H1 (cell line): Measurements from ENCODE around the gene MST1R. TPM values are rescaled to one million over a fixed set of nuclear protein-coding genes. Genes with fewer than 3 reads are reported as not detected.

Experiments
- CTCF ChIA-PET: fragments of 300-600 bp; sonication (Branson Sonifier 250); formaldehyde crosslinking; loops from one replicate; lab custom pipeline; 2021; ENCODE audit not compliant: partially characterized antibody; lab: Charles Lee
- POLR2A ChIA-PET: fragments of 300-600 bp; sonication (Branson Sonifier 250); formaldehyde crosslinking; loops from one replicate; lab custom pipeline; 2021; ENCODE audit warnings: inconsistent platforms; ENCODE audit not compliant: partially characterized antibody; lab: Charles Lee
- DNase-seq, 2 experiments: peaks; one replicate each; pipeline versions ENCODE4 v3.0.0 to v3.0.0-alpha.2; 2010 to 2022; ENCODE audit warnings: low spot score in 2 of 2, low read depth in 1 of 2, mixed read lengths in 1 of 2
- FAIRE-seq: peaks from 2 replicates; lab custom pipeline; 2011; peaks lifted over from hg19 to GRCh38; lab: Jason Lieb, UNC
- H2AFZ ChIP-seq: 2 replicates; pipeline ENCODE4 v1.8.1; 2012; ENCODE audit warnings: low read length, inconsistent platforms
- H2AK5ac ChIP-seq: 2 replicates; pipeline ENCODE4 v1.6.1; 2013; ENCODE audit warnings: low read depth, low read length
- H2BK120ac ChIP-seq: replicated peaks from 2 replicates; pipeline ENCODE3; 2013; ENCODE audit warnings: low read depth, low read length, inconsistent platforms
- H2BK12ac ChIP-seq: 2 replicates; pipeline ENCODE4 v1.6.1; 2013; ENCODE audit warnings: low read depth, low read length
- H2BK15ac ChIP-seq: 2 replicates; pipeline ENCODE4 v1.6.1; 2013; ENCODE audit warnings: low read length
- H2BK20ac ChIP-seq: 2 replicates; pipeline ENCODE4 v1.6.1; 2013; ENCODE audit warnings: low read length
- H2BK5ac ChIP-seq: 2 replicates; pipeline ENCODE4 v1.6.1; 2013; ENCODE audit warnings: low read depth, low read length
- H3K14ac ChIP-seq: 2 replicates; pipeline ENCODE4 v1.6.1; 2013; ENCODE audit warnings: inconsistent platforms; ENCODE audit not compliant: insufficient read length
- H3K18ac ChIP-seq: 2 replicates; pipeline ENCODE4 v1.6.1; 2013; ENCODE audit warnings: low read length; ENCODE audit errors: extremely low read depth
- H3K23ac ChIP-seq: 2 replicates; pipeline ENCODE4 v1.6.1; 2013; ENCODE audit warnings: inconsistent platforms; ENCODE audit not compliant: insufficient read length
- H3K23me2 ChIP-seq: 2 replicates; pipeline ENCODE4 v1.6.1; 2013; ENCODE audit warnings: low read depth, low read length
- H3K27ac ChIP-seq: 2 replicates; pipeline ENCODE4 v1.6.1; 2011; ENCODE audit warnings: low read depth, low read length, inconsistent platforms
- H3K27me3 ChIP-seq, 4 experiments: replicated peaks in 1 of 4; 1 replicate in 1 of 4; 2 replicates in 3 of 4; pipeline versions ENCODE4 v1.6.1 to v1.8.1; 2011 to 2013; ENCODE audit warnings: low read length in 3 of 4, mild to moderate bottlenecking in 3 of 4, inconsistent platforms in 2 of 4, mixed read lengths in 2 of 4, moderate library complexity in 1 of 4; ENCODE audit not compliant: control insufficient read depth in 3 of 4, insufficient read depth in 3 of 4; ENCODE audit errors: extremely low read depth in 1 of 4
- H3K36me3 ChIP-seq, 4 experiments: 2 replicates each; pipeline versions ENCODE4 v1.6.1 to v1.8.1; 2011 to 2013; ENCODE audit warnings: mild to moderate bottlenecking in 4 of 4, low read length in 3 of 4, moderate library complexity in 2 of 4, control low read depth in 1 of 4, inconsistent platforms in 1 of 4; ENCODE audit not compliant: insufficient read depth in 4 of 4, control insufficient read depth in 2 of 4
- H3K4ac ChIP-seq: replicated peaks from 2 replicates; pipeline ENCODE3; 2013; ENCODE audit warnings: low read length, low read depth, mixed read lengths, inconsistent platforms; ENCODE audit not compliant: insufficient read length
- H3K4me1 ChIP-seq, 4 experiments: replicated peaks in 1 of 4; 1 replicate in 1 of 4; 2 replicates in 3 of 4; pipeline versions ENCODE4 v1.6.1 to v1.8.1; 2011 to 2013; ENCODE audit warnings: low read length in 3 of 4, inconsistent platforms in 2 of 4, mixed read lengths in 1 of 4; ENCODE audit not compliant: insufficient read depth in 4 of 4, control insufficient read depth in 3 of 4
- H3K4me2 ChIP-seq, 2 experiments: 2 replicates each; pipeline versions ENCODE4 v1.6.1 to v1.8.1; 2011 to 2013; ENCODE audit warnings: low read depth in 2 of 2, low read length in 2 of 2, control low read depth in 1 of 2, inconsistent platforms in 1 of 2, mild to moderate bottlenecking in 1 of 2; ENCODE audit not compliant: insufficient read depth in 1 of 2
- H3K4me3 ChIP-seq, 4 experiments: fragments of 200-600, 300-600 bp in 1 of 4; sonication (generic), shearing (Covaris generic), sonication (Bioruptor Twin) in 1 of 4; 2 replicates each; pipeline versions ENCODE4 v1.5.1 to v1.8.1; 2011 to 2016; ENCODE audit warnings: low read length in 4 of 4, low read depth in 3 of 4, control low read depth in 2 of 4, inconsistent platforms in 2 of 4, mild to moderate bottlenecking in 2 of 4, mixed read lengths in 1 of 4, moderate library complexity in 1 of 4; ENCODE audit not compliant: insufficient read depth in 2 of 4; ENCODE audit errors: extremely low read depth in 1 of 4
- H3K56ac ChIP-seq: replicated peaks from 2 replicates; pipeline ENCODE3; 2013; ENCODE audit warnings: low read depth, mild to moderate bottlenecking, mixed read lengths, low read length, inconsistent platforms; ENCODE audit not compliant: insufficient read length
- H3K79me1 ChIP-seq: 2 replicates; pipeline ENCODE4 v1.6.1; 2013; ENCODE audit warnings: low read depth, low read length, control low read depth
- H3K79me2 ChIP-seq, 2 experiments: 2 replicates each; pipeline versions ENCODE4 v1.6.1 to v1.8.1; 2012 to 2013; ENCODE audit warnings: low read length in 2 of 2, mild to moderate bottlenecking in 2 of 2, inconsistent platforms in 1 of 2; ENCODE audit not compliant: insufficient read depth in 2 of 2, control insufficient read depth in 1 of 2
- H3K9ac ChIP-seq, 4 experiments: replicated peaks in 1 of 4; 1 replicate in 1 of 4; 2 replicates in 3 of 4; pipeline versions ENCODE4 v1.6.1 to v1.8.1; 2011 to 2013; ENCODE audit warnings: low read depth in 3 of 4, low read length in 3 of 4, control low read depth in 2 of 4, mild to moderate bottlenecking in 2 of 4, moderate library complexity in 2 of 4, inconsistent platforms in 1 of 4; ENCODE audit errors: extremely low read depth in 1 of 4
- H3K9me3 ChIP-seq, 2 experiments: 2 replicates each; pipeline versions ENCODE4 v1.6.1 to v1.8.1; 2012 to 2013; ENCODE audit warnings: mild to moderate bottlenecking in 2 of 2, moderate library complexity in 2 of 2, control low read depth in 1 of 2, inconsistent platforms in 1 of 2, low read depth in 1 of 2, low read length in 1 of 2, mixed read lengths in 1 of 2; ENCODE audit not compliant: insufficient read depth in 2 of 2
- H4K20me1 ChIP-seq, 2 experiments: replicated peaks in 1 of 2; 2 replicates each; pipeline versions ENCODE3 to v1.8.1; 2011 to 2013; ENCODE audit warnings: inconsistent platforms in 2 of 2, low read length in 2 of 2, mild to moderate bottlenecking in 1 of 2; ENCODE audit not compliant: insufficient read depth in 2 of 2, control insufficient read depth in 1 of 2
- H4K5ac ChIP-seq: 2 replicates; pipeline ENCODE4 v1.6.1; 2013; ENCODE audit warnings: low read length, low read depth, mixed read lengths, inconsistent platforms; ENCODE audit not compliant: insufficient read length
- H4K8ac ChIP-seq: 2 replicates; pipeline ENCODE4 v1.8.0; 2013; ENCODE audit warnings: mild to moderate bottlenecking, moderate library complexity, low read length, inconsistent platforms; ENCODE audit not compliant: insufficient read depth; ENCODE audit errors: extremely low read depth
- H4K91ac ChIP-seq: replicated peaks from 2 replicates; pipeline ENCODE3; 2013; ENCODE audit warnings: low read length, mixed read lengths, inconsistent platforms; ENCODE audit not compliant: insufficient read length
- JUN ChIP-seq: IDR thresholded peaks from 2 replicates; pipeline ENCODE4 v1.6.1; 2011; ENCODE audit warnings: low read depth, mild to moderate bottlenecking, improper control_type of control experiment, low read length
- NANOG ChIP-seq: IDR thresholded peaks from 2 replicates; pipeline ENCODE4 v1.6.1; 2011; ENCODE audit warnings: low read length, low read depth, mild to moderate bottlenecking, inconsistent platforms; ENCODE audit not compliant: insufficient read depth, poor library complexity, severe bottlenecking
- WGBS, 2 experiments: shearing (Covaris generic) in 1 of 2; methylation state at CpG; one replicate each; pipeline versions ENCODE4 v1.1.6 to v1.1.7; 2013 to 2015; ENCODE audit warnings: low lambda C conversion rate in 2 of 2, mixed read lengths in 2 of 2, inconsistent platforms in 1 of 2, low coverage in 1 of 2, missing lambda C conversion rate in 1 of 2; ENCODE audit not compliant: insufficient replicate concordance in 2 of 2, insufficient coverage in 1 of 2, insufficient read length in 1 of 2; ENCODE audit errors: extremely low coverage in 1 of 2, missing lambda C conversion rate in 1 of 2; 5-methylcytosine and 5-hydroxymethylcytosine counted together
- polyA plus RNA-seq, 7 experiments: library from polyadenylated mRNA; depleted of rRNA in 3 of 7; stranded (reverse) in 5 of 7; unstranded in 2 of 7; fragments of >200 nt in 5 of 7; fragments of 200-250 nt in 2 of 7; gene quantifications; 1 replicate in 5 of 7; 2 replicates in 1 of 7; 4 replicates in 1 of 7; pipeline versions ENCODE4 v1.2.1 to v1.2.3, GENCODE V29; 2011 to 2013; ENCODE audit warnings: missing spikeins in 2 of 7, mixed read lengths in 2 of 7
- total RNA-seq: library from RNA; stranded (reverse); fragmentation: NEBNext Ultra II Directional; extraction: Animal tissue kit (Norgen Biotek cat#: 25700); gene quantifications from 2 replicates; pipeline ENCODE4 v1.2.1, GENCODE V29; 2021

The MST1R gene
- total and polyA plus RNA-seq, 2 of the 8 experiments (the other 6 are each of a cell fraction or from before 2014, with no cell fraction given) = 4.8 to 7.6 TPM

DNA sequence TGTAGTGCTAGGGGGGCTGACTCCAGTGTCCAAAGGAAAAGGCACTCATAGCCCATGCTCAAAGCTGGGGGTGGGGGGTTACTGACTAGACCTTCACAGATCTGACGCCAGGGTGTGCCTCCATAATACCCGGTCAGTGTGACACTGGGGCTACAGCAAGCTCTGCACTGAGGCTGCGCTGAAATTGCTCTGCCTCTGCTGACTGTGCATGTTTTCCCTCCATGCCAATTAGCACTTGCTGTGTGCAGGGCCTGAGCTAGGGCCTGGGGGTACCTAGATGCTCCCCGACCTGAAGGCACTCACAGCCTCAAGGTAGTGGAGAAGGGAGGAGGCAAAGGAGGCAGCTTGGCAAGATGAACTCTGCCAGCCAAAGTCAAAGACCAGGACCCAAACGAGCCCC lies 39.2 kb downstream of the MST1R start:
- CTCF ChIA-PET = interaction anchor here (0.5 to 11.7 kb wide), 6 partner anchors 17 to 144 kb away, joined by 3 to 89 read pairs (median 10); partner anchors contain the start of gene MST1R
- H3K36me3 ChIP-seq = peaks cover 7 to 14% (median 9%) of the 10 kb centered on the region in 4 experiments; a peak in 5 of 8 replicates
- H4K5ac ChIP-seq = no peak overlapping the region

More for the DNA sequence above, 39.2 kb downstream of the MST1R start:
- no peak overlapping the region for H3K4me3 ChIP-seq
- TF ChIP-seq NANOG (no peak), JUN (no peak)
- TF ChIP-seq, all 59 proteins: peak for 0
- H3K79me2 ChIP-seq = peaks cover 3 to 57% of the 10 kb centered on the region in 2 experiments; a peak in 3 of 4 replicates
- H3K27ac ChIP-seq = 0 out of 2 replicates have a peak overlapping the region, but pooled peaks have one; percentile 42
- H3K9ac ChIP-seq = no peak overlapping the region
- H4K20me1 ChIP-seq = peaks cover 14 to 30% of the 10 kb centered on the region in 2 experiments
- H3K4ac ChIP-seq = no peak overlapping the region
- H3K9me3 ChIP-seq = no peaks in the 10 kb centered on the region
- no peak overlapping the region for H2AFZ ChIP-seq
- H2BK15ac ChIP-seq = 0 out of 2 replicates have a peak overlapping the region, but pooled peaks have one; percentile 46
- H2BK20ac ChIP-seq = no peak overlapping the region; the same call in 1 of the 2 replicates
- H3K27me3 ChIP-seq = no peaks in the 10 kb centered on the region
- H2AK5ac ChIP-seq = no peak overlapping the region
- H4K91ac ChIP-seq = no peak overlapping the region
- peaks cover 22% of the 10 kb centered on the region for H3K79me1 ChIP-seq
- H3K4me1 ChIP-seq = peaks cover 5 to 40% (median 29%) of the 10 kb centered on the region in 4 experiments
- H3K4me2 ChIP-seq = no peak overlapping the region; a peak in 1 of 4 replicates
- FAIRE-seq = no peak
- no peak overlapping the region for H3K56ac ChIP-seq
- DNase-seq = no peak
- peaks cover 13% of the 10 kb centered on the region; the same call in 1 of the 2 replicates for H3K23me2 ChIP-seq
- 92% methylated on average over 4 of the region's 5 CpGs; no CpG with 5 or more reads in 1 of the 2 experiments for WGBS, 2 experiments
- POLR2A ChIA-PET = interaction anchor here (1.0 to 14.0 kb wide), 5 partner anchors 8 to 146 kb away, joined by 3 to 149 read pairs (median 4); partner anchors contain the start of genes AMIGO3 and TRAIP
- no peak overlapping the region for H3K14ac ChIP-seq
- no peak overlapping the region for H2BK12ac ChIP-seq
- peak overlapping the region; percentile 63; the same call in 1 of the 2 replicates for H4K8ac ChIP-seq
- no peak overlapping the region for H2BK5ac ChIP-seq
- H3K18ac ChIP-seq = no peak overlapping the region
- no peak overlapping the region for H3K23ac ChIP-seq
- no peak overlapping the region for H2BK120ac ChIP-seq
